ENCODE results near the gene TBX1.

Gene TBX1

GRCh38 chr22:19762568-19763457 lies 2.2 kb downstream of the TBX1 start:
- Histone ChIP-seq H3K4me1 (ENCODE audit: control insufficient read depth, insufficient read depth, low read length, unreplicated experiment) (no peaks in the 10 kb centered on the region), H2AFZ (ENCODE audit: low read length, unreplicated experiment) (no peak overlapping the region), H3K27ac (ENCODE audit: low read depth, low read length) (no peak overlapping the region)

GRCh38 chr22:19763458-19764298 lies 3.1 kb downstream of the TBX1 start:
- peaks cover 40% of the 10 kb centered on the region for H3K27me3 ChIP-seq (ENCODE audit: insufficient read depth, low read length)
- H3K4me1 ChIP-seq (ENCODE audit: control insufficient read depth, insufficient read depth, low read length, unreplicated experiment), result no peaks in the 10 kb centered on the region
- no peaks in the 10 kb centered on the region for H3K79me2 ChIP-seq (ENCODE audit: control insufficient read depth, insufficient read depth, low read length, unreplicated experiment)
- H3K27ac ChIP-seq (ENCODE audit: low read depth, low read length), result no peak overlapping the region
- no peaks in the 10 kb centered on the region for H3K36me3 ChIP-seq (ENCODE audit: insufficient read depth, low read length)
- H2AFZ ChIP-seq (ENCODE audit: low read length, unreplicated experiment), result no peak overlapping the region
- H3K4me3 ChIP-seq (ENCODE audit: low read depth, low read length), result no peak overlapping the region

More at GRCh38 chr22:19762568-19763457, 2.2 kb downstream of the TBX1 start:
- Histone ChIP-seq H3K27me3 (ENCODE audit: insufficient read depth, low read length) (peaks cover 36% of the 10 kb centered on the region), H3K36me3 (ENCODE audit: insufficient read depth, low read length) (no peaks in the 10 kb centered on the region), H3K4me3 (ENCODE audit: low read depth, low read length) (no peak overlapping the region), H3K79me2 (ENCODE audit: control insufficient read depth, insufficient read depth, low read length, unreplicated experiment) (no peaks in the 10 kb centered on the region)

GRCh38 chr22:19764299-19764593 lies 3.7 kb downstream of the TBX1 start:
- H3K79me2 ChIP-seq (ENCODE audit: control insufficient read depth, insufficient read depth, low read length, unreplicated experiment), result no peaks in the 10 kb centered on the region
- H3K27ac ChIP-seq (ENCODE audit: low read depth, low read length), result no peak overlapping the region
- H3K36me3 ChIP-seq (ENCODE audit: insufficient read depth, low read length), result no peaks in the 10 kb centered on the region
- peaks cover 35% of the 10 kb centered on the region for H3K27me3 ChIP-seq (ENCODE audit: insufficient read depth, low read length)
- H3K4me3 ChIP-seq (ENCODE audit: low read depth, low read length), result no peak overlapping the region
- H2AFZ ChIP-seq (ENCODE audit: low read length, unreplicated experiment), result no peak overlapping the region
- no peaks in the 10 kb centered on the region for H3K4me1 ChIP-seq (ENCODE audit: control insufficient read depth, insufficient read depth, low read length, unreplicated experiment)

DNA sequence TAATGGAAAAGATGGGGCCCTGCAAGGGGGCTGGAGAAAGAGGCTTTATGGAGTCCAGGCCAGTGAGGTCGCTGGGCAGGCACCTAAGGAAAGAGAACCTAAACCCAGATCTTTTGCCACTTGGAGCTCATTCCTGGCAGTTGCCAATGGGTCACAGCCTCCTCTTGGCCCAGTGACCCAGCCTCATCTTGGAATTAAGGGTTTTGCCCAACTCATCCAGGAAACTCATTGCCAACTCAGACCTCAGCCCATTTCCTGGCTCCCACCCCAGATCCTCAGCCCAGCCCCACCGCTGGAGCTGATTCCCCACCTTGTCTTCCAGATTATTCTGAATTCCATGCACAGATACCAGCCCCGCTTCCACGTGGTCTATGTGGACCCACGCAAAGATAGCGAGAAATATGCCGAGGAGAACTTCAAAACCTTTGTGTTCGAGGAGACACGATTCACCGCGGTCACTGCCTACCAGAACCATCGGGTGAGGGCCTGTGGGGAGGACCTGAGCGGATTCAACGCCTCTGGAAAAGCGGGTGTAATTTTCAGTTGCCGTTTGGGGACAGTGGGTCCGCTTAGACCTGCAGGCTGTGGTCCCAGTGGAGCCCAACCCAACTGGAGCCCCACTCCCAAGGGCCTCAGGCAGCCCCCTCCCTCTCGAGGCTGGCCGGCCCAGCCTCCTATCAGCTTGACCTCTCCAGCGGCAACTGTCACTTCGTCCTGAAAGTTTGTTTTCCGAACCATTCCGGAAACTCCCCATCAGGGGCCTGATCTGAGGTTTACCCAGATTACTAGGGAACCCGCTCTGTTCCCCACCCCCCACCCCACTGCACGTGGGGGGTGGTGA lies 4.3 kb downstream of the TBX1 start:
- no peak overlapping the region for H3K4me3 ChIP-seq (ENCODE audit: low read depth, low read length)
- H3K27me3 ChIP-seq (ENCODE audit: insufficient read depth, low read length), result peaks cover 31% of the 10 kb centered on the region
- no peak overlapping the region for H2AFZ ChIP-seq (ENCODE audit: low read length, unreplicated experiment)
- no peak overlapping the region for H3K27ac ChIP-seq (ENCODE audit: low read depth, low read length)
- no peaks in the 10 kb centered on the region for H3K36me3 ChIP-seq (ENCODE audit: insufficient read depth, low read length)
- H3K4me1 ChIP-seq (ENCODE audit: control insufficient read depth, insufficient read depth, low read length, unreplicated experiment), result no peaks in the 10 kb centered on the region
- no peaks in the 10 kb centered on the region for H3K79me2 ChIP-seq (ENCODE audit: control insufficient read depth, insufficient read depth, low read length, unreplicated experiment)

GRCh38 chr22:19765477-19766239 lies 5.1 kb downstream of the TBX1 start:
- no peak overlapping the region for H3K4me3 ChIP-seq (ENCODE audit: low read depth, low read length)
- H3K79me2 ChIP-seq (ENCODE audit: control insufficient read depth, insufficient read depth, low read length, unreplicated experiment), result no peaks in the 10 kb centered on the region
- no peak overlapping the region for H2AFZ ChIP-seq (ENCODE audit: low read length, unreplicated experiment)
- H3K27ac ChIP-seq (ENCODE audit: low read depth, low read length), result no peak overlapping the region
- H3K4me1 ChIP-seq (ENCODE audit: control insufficient read depth, insufficient read depth, low read length, unreplicated experiment), result no peaks in the 10 kb centered on the region
- no peaks in the 10 kb centered on the region for H3K36me3 ChIP-seq (ENCODE audit: insufficient read depth, low read length)
- peaks cover 30% of the 10 kb centered on the region; the same call in 1 of the 2 replicates for H3K27me3 ChIP-seq (ENCODE audit: insufficient read depth, low read length)

GRCh38 chr22:19766240-19766510 lies 5.6 kb downstream of the TBX1 start:
- Histone ChIP-seq H3K4me3 (ENCODE audit: low read depth, low read length) (peak overlapping the region; percentile 50; the same call in 1 of the 2 replicates), H3K79me2 (ENCODE audit: control insufficient read depth, insufficient read depth, low read length, unreplicated experiment) (no peaks in the 10 kb centered on the region), H3K4me1 (ENCODE audit: control insufficient read depth, insufficient read depth, low read length, unreplicated experiment) (no peaks in the 10 kb centered on the region), H3K27me3 (ENCODE audit: insufficient read depth, low read length) (peaks cover 30% of the 10 kb centered on the region; the same call in 1 of the 2 replicates), H3K27ac (ENCODE audit: low read depth, low read length) (no peak overlapping the region), H3K36me3 (ENCODE audit: insufficient read depth, low read length) (no peaks in the 10 kb centered on the region), H2AFZ (ENCODE audit: low read length, unreplicated experiment) (no peak overlapping the region)

DNA sequence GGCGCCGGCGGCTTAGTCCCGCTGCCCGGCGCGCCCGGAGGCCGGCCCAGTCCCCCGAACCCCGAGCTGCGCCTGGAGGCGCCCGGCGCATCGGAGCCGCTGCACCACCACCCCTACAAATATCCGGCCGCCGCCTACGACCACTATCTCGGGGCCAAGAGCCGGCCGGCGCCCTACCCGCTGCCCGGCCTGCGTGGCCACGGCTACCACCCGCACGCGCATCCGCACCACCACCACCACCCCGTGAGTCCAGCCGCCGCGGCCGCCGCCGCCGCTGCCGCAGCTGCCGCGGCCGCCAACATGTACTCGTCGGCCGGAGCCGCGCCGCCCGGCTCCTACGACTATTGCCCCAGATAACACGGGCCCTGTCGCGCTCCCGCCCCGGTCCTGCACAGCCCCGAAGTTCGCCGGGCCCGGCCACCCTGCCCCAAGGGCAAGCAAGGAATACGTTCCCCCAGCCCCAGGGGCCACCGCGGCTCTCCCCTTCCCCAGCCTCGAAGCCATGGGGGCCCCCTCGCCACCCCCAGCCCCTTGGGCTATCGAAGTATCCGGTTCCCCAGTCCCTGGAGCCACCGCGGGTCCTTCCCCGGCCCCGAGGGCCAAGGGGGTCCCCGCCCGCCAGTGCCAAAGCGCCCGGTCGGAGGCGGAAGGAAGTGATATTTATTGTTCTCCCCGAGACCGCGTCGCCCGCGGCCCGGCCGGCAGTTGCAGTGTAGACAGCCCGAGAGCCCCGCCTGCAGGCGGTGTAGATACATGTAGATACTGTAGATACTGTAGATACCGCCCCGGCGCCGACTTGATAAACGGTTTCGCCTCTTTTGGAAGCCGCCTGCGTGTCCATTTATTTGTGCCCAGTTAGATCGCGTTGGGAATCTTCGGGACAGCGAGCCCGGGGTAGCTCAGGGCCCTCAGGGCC lies 6.2 kb downstream of the TBX1 start:
- Histone ChIP-seq H3K79me2 (ENCODE audit: control insufficient read depth, insufficient read depth, low read length, unreplicated experiment) (no peaks in the 10 kb centered on the region), H3K36me3 (ENCODE audit: insufficient read depth, low read length) (no peaks in the 10 kb centered on the region), H3K27me3 (ENCODE audit: insufficient read depth, low read length) (peaks cover 26% of the 10 kb centered on the region; the same call in 1 of the 2 replicates), H2AFZ (ENCODE audit: low read length, unreplicated experiment) (no peak overlapping the region), H3K4me3 (ENCODE audit: low read depth, low read length) (peak overlapping the region; percentile 50), H3K4me1 (ENCODE audit: control insufficient read depth, insufficient read depth, low read length, unreplicated experiment) (no peaks in the 10 kb centered on the region), H3K27ac (ENCODE audit: low read depth, low read length) (no peak overlapping the region)

DNA sequence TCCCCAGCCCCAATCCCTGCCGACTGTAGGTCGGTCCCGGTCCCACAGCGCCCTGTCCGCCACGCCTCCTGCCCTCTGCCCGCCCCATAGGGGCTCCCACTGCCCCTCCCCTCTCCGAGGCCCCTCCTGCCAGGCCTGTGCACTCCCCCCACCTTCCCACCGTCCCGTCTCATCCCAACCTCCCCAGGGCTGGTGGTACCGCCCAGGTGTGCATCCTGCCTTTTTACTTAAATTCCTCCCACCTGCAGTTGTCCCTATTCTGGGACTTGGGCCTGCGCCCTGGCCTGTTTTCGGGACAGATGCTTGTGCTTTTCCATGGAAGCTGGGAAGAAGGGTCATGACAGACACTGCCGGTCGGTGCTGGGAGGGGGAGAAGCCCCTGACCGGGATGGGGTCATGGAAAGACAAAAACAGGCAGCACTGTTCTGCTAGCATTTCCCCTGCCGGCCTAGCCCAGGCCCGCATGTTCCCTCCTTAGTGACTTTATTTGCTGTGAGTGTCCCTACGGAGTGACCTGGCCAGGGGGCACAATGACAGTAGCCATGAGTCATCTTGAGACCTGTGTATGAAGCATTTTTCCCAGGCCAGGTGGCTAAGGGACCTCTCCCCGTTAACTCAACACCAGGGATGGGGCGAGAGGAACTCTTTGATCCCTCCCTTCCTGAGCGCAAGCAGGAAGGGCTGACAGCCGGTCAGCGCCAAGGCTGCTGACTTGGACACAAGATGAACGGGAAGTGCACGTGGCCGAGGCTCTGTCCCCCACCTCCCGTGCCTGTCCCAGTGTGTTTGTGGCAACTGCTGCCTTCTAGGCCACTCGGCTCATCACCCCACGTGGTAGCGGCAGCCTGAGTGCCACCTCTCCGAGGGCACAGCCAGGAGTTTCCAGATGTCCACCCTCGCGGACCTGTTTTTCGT lies 7.1 kb downstream of the TBX1 start:
- H2AFZ ChIP-seq (ENCODE audit: low read length, unreplicated experiment), result no peak overlapping the region
- H3K36me3 ChIP-seq (ENCODE audit: insufficient read depth, low read length), result no peaks in the 10 kb centered on the region
- H3K79me2 ChIP-seq (ENCODE audit: control insufficient read depth, insufficient read depth, low read length, unreplicated experiment), result no peaks in the 10 kb centered on the region
- no peaks in the 10 kb centered on the region for H3K4me1 ChIP-seq (ENCODE audit: control insufficient read depth, insufficient read depth, low read length, unreplicated experiment)
- peaks cover 26% of the 10 kb centered on the region; the same call in 1 of the 2 replicates for H3K27me3 ChIP-seq (ENCODE audit: insufficient read depth, low read length)
- H3K27ac ChIP-seq (ENCODE audit: low read depth, low read length), result no peak overlapping the region
- peak overlapping the region; percentile 50; the same call in 1 of the 2 replicates for H3K4me3 ChIP-seq (ENCODE audit: low read depth, low read length)

DNA sequence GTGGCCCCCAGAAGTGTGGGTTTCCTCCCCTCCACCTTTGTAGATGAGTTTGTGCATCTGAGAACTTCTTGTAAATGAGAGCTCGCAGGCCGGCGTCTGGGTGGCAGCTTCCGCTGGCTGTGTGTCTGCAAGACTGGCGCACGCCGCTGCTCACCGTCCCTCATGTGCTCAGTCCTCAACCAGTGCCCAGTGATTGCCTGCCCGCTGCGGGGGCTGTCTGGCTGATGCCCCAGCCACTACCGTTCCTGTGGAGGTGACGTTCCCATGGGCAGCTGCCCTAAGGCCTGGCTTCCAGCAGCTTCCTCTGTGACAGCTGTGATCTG lies 8.8 kb downstream of the TBX1 start:
- Histone ChIP-seq H3K27ac (ENCODE audit: low read depth, low read length) (no peak overlapping the region), H2AFZ (ENCODE audit: low read length, unreplicated experiment) (no peak overlapping the region), H3K4me1 (ENCODE audit: control insufficient read depth, insufficient read depth, low read length, unreplicated experiment) (no peaks in the 10 kb centered on the region), H3K27me3 (ENCODE audit: insufficient read depth, low read length) (peaks cover 26% of the 10 kb centered on the region; the same call in 1 of the 2 replicates), H3K4me3 (ENCODE audit: low read depth, low read length) (no peak overlapping the region), H3K79me2 (ENCODE audit: control insufficient read depth, insufficient read depth, low read length, unreplicated experiment) (no peaks in the 10 kb centered on the region), H3K36me3 (ENCODE audit: insufficient read depth, low read length) (no peaks in the 10 kb centered on the region)
